Hematopoietic multipotent progenitor cell (in vitro differentiated cells): ENCODE measurements around the gene GCFC2. TPM values are rescaled to one million over a fixed set of nuclear protein-coding genes. Genes with fewer than 3 reads are reported as not detected.
"Not testable (repeated sequence)": the region's sequence is repeated elsewhere in the genome, so short reads cannot be mapped to it uniquely, and the experiment has no call there.

Experiments
- DNase-seq, 3 donors: peaks; one replicate each; pipeline ENCODE4 v3.0.0-alpha.2; 2011 to 2015; ENCODE audit warnings: low read depth in 2 of 3, low spot score in 2 of 3
- total RNA-seq: library from RNA; depleted of rRNA; stranded (reverse); fragments of >200 nt; gene quantifications from one replicate; pipeline ENCODE4 v1.2.3, GENCODE V29; 2012

Gene GCFC2
- 6.5 TPM for total RNA-seq

GRCh38 chr2:75710577-75711253 lies at the start of gene GCFC2:
GCFC2 (minus strand) TSS chr2:75710915; CDS start chr2:75710855, 60 bp downstream.
- DNase-seq = peak; percentile 65 to 86 (median 84)

GRCh38 chr2:75752828-75753227 lies 42.1 kb upstream of the GCFC2 start:
- DNase-seq = no peak

DNA sequence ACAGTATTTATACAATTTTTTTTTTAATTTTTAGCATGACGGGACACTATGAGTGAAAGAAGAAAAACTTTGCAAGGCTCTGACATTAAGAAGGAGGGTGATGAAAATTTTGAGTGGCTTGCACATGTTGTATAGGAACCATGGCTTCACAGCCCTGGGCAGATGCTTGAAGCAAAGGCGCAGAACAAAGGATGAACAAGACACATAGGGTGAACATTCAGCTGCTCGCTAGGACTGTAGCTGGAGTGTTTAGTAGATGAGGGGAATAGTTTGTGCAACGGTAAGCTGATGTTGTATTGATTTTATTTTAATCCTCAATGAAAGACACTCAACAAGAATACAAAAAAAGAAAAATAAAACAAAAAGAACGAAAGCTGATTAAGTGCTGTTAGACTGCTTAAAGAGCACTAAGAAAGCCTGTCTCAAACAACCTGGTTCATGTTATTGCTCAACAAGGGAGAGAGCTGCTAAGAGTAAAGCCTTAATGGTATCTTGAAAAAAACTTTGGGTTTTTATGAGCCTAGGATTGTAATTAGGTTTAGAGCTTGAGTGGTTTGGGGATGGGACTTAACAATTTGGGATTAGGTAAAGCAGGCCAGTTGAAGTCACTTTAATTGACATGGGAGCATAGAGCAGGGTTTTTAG lies 41.2 kb upstream of the GCFC2 start:
- no peak for DNase-seq

GRCh38 chr2:75751360-75751759 lies 40.6 kb upstream of the GCFC2 start:
- DNase-seq = no peak

GRCh38 chr2:75737961-75738360 lies 27.2 kb upstream of the GCFC2 start:
- no peak for DNase-seq

DNA sequence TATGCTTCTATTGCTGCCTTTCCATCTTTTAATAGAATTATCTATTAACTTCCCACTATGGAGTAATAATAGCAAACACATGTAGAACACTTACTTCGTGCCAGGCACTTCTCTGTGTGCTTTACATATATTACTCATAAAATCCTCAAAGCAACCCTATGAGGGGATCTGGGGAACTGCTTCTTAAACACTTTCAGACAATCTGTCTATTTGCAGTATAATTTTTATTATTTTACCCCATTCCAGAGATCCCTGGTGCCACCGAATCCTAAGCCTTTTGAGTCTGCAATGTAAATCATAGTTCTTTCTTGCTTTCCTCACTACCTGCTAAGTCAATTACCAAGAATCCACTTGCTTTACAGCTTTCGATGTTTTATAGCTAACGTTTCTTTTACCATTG lies 25.6 kb upstream of the GCFC2 start:
- DNase-seq = no peak

DNA sequence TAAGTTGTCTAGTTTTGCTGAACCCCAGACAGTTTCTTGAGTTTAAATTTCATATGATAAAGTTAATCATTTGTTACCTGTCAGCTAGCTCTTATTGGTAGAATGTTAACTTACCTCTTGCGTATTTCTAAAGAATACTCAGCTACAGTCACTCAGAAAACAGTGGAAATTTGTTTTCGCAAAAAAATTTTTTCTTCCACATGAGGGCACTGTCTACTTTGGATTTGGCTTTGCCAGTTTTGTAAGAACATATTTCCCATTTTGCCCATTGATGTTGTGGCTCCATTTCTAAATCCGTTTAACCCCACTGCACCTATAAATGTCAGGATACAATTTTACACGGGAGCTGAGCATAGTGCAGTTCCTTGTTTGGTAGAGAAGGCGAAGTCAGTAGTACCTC lies 19.1 kb upstream of the GCFC2 start:
- DNase-seq = no peak

DNA sequence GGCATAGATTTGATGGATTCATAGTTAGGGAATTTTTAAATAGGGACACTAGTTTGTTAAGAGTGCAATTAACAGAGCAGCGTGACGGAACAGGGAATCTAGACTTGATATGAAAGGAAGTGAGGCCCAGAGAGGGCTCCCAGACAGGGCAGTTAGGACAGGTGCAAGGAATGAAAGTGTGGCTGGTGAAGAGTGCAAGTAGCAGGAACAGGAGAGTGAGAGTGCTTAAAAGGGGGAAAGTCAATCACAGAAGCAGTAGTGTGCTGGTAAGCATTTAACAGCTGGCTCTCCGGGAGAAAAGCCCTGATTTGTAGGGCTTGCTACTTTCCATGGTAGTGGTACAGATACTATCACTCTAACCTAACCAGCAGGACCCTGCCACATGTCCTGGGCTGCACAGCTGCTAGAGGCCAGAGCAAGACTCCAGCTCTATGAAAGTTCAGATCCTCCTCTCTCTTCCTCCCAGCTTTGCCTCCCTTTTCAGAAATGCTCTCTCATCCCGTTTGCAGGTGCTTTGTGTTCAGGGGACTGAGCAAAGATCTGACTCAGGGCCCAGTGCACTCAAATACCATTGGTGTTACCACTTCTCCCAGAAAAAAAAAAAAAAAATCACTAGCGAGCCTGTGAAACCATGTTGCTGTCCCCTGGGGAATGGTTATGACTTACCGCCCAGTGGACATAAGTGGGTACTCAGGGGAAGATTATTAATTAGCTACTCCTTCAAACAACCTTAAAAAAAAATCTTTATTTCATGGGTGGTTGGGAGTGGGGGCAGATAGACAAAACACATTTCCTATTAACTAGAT lies 18.1 kb upstream of the GCFC2 start:
- DNase-seq = no peak

DNA sequence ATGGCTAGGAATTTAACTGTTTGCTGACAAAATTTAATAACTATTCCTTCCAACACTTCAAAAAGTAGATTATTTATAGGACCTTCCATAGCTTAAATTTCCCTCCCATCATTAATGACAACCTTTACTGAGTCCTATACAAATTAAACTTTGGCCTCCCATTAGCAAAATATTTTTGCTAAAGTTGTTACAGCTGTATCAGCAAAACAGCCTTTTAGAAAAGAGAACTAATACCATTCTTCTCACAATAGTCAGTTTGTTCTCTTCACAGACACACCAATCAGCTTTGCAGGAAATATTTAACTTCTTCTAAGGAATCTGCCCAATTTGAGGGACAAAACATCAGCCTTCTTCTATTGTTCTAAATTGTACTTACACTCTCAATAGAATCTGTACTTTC lies 12.0 kb upstream of the GCFC2 start:
- DNase-seq = no peak

DNA sequence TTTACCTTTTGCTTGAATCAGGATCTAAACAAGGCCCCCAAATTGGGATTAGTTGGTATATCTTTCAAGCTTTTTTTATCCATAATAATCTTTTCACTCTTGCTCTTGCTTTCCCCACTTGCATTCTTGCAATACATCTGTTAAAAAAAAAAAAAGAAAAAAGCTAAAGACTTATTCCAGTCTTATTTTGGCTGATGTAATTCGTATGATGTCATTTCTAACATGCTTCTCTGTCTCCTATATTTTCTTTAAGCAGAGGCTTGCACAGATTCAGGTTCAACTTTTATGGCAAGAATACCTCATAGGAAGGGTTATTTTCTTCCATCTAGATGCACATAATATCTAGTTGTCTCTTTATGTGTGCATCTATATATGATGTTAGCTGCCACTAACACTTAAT lies 9.8 kb upstream of the GCFC2 start:
- DNase-seq = no peak

DNA sequence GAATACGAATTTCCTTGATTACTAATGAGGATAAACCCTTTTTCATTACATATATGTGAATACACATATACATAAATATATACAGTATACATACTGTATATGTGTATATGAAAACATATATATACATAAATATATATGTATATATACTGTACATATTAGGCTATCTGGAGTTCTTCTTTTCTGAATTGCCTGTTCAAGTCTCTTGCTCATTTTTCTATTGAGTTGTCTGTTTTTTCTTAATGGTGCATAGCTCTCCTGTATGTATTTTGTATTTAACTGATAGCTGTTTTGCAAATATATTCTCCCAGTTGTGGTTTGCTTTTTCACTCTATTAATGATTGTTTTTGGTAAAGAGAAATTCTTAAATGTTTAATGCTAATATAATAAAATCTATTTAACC lies 8.9 kb upstream of the GCFC2 start:
- no peak for DNase-seq

- peak in 1 of 3 donors; percentile 14 for DNase-seq
Measured at GRCh38 chr2:75716406-75716805, 5.7 kb upstream of the GCFC2 start.

- not testable (repeated sequence) for DNase-seq
Measured at GRCh38 chr2:75711590-75711989, 875 bp upstream of the GCFC2 start.

GRCh38 chr2:75710220-75710576 lies 517 bp downstream of the GCFC2 start:
- no peak for DNase-seq

DNA sequence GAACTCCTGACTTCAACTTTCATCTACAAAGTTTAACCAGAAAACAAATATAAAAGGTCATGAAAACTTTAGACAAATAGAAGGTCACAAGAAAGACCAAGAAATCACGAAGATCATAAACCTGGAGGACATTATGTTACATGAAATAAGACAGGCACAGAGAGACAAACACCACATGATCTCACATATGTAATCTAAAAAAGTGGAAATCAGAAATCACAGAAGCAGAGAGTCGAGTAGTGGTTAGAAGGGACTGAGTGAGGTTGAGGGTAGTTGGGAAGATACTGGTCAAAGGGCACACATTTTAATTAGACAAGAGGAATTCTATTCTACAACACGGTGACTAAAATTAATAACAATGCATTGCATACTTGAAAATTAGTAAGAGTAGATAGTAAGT lies 1.4 kb downstream of the GCFC2 start:
- no peak for DNase-seq

DNA sequence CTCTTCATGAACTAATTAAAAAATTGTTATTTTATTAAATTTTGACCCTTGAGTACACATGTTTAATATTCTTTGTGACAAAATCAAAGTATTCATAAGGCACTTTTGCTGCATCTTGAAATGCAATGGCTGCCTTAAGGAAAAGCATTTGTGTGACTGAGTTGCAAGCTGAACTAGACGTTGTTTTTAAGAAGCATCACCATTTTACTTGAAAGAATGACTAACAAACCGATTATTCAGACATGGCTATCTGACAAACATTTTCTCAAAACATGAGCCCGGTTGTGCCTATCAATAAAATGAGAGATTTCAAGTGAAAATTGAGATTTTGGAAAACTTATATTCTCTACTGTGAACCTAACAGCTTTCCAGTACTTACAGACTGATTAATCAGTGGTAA lies 2.8 kb downstream of the GCFC2 start:
- no peak for DNase-seq

DNA sequence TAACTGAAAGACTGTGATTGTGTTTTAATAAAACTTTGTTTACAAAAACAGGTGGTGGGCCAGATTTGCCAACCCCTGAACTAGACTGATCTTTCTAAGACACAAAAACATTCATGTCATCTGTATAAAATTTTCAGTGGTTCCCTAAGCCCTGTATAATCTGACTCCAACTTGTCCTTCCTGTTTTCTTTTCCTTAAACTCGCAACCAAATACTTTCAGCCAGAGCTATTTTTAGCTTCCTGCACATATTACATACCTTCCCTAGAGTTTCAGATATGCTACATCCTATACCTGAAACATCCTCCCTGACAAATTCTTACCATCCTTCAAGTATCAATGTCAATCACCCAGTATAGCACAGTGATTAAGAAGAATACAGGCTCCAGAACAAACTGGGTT lies 4.8 kb downstream of the GCFC2 start:
- DNase-seq = no peak

DNA sequence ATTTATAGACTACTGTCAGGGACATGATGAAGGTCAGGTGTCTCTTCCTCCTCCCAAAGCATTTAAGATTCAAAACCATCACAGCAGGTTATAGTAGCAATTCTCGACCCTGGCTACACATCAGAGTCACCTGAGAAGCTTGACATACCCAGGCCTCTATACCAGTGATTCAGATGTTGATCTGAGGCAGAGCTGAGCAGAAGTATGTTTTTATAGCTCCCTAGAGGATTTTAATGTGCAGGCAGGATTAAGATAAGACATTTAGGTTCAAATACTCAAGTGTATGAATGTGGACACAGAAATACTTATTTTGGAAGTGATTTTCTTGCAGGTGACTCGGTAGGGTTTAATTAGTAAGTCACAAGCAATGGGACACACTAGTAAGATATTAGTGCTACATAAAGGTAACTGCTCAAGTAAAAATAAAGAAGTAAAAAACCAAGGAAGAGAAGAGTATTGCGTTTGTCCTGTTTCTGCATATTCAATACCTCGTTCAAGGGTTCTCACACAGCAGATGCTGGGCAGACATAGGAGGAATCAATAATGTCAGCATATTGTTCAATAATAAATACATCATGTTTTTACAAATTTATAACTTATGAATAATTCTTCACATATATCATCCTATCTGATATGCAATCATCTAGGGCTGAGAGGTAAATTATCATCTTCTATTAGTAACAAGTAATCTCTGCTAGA lies 7.0 kb downstream of the GCFC2 start:
- no peak for DNase-seq

DNA sequence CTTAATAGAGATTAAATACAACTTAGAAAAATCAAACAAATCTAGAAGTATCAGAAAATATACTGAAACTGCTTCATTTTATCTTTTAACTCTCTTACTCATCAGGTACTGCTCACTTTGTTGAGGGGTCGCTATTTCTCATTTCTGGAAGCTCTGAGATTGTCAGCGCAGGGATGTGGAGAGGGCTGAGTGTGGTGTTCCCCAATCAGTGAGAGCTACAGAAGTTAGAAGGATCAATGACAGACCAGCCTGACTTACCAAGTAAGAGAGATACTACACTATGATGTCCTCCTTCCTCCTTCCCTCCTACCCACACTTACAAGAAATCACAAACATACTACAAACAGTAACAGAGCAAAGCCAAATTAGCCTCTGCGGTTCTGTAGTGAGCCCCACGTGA lies 8.1 kb downstream of the GCFC2 start:
- DNase-seq = no peak

DNA sequence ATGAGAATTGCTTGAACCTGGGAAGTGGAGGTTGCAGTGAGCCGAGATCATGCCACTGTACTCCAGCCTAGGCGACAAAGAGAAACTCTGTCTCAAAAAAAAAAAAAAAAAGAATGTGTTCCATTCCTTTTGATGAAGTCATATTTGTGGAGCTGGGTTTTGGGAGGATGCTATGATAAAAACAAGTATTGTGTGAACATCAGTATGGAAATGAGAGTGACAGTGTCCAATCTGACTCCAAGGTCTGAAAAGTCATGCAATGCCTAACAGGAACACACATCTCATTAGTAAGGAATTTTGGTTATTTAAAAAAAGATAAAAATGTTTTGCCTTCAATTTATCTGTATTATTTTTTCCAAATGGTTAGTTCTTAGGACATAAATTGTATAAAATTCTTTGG lies 11.8 kb downstream of the GCFC2 start:
- no peak for DNase-seq

DNA sequence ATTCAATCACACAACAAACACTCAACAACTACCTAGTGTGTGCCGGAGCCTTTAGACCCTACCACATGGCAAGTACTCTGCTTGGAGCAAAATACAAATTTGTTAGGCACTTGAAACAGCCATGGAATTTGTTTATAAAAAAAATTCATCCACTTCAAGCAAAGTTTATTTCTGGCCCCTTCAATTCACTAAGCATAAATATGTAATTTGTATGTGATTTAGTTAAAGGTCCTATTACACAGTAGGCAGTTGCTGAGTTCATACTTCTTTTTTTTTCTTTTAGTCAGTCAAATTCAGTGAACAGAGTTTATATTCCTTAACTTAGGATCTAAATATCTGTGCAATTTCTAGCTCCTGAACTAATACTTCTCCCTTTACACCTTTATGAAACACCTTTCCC lies 22.5 kb downstream of the GCFC2 start:
- no peak for DNase-seq
